ENCODE data around the gene RD3L.
"Not testable (repeated sequence)": the region's sequence is repeated elsewhere in the genome, so short reads cannot be mapped to it uniquely, and the experiment has no call there.

RD3L gene
- total RNA-seq: 0 reads per million in 3 donors

DNA sequence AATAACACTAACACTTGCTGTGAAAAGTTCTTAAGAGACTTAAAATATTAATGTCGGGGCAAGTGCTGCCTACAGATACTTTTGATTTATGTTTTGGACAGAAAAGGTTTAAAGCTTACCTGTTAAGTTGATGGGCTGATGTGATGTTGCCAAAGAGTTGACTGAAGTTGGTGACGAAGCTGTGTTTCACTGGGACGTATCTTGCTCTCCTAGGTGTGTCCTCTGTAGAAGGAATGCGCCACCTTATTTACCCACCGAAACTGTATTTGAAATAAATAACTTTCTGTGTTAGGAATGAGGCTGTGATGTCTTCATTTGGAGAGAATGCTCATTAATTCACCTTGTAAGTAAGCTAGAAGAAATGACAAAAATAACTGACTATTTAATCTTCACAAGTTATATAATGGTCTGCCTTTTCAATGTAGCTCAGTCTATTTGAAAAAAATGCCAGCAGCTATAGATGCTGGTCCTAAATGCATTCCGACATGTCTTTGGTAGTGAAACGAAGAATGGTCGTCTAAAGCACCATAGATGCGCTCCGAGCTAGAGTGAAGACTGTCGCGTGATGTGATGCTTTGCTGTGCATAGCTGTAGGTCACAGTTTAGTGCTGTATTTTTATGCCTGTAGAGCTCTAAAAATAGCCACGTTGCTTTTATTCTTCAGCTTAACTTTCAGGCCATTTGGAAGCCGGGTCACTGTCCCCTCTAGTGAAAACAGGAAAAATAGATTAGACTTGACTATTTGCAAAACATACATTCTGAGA, at the start of gene RD3L:
RD3L (minus strand) TSS at position 557 of the 764 bp plus-strand sequence. CDS start 834 bp downstream, outside the sequence.
- Histone ChIP-seq H3K4me3 (ENCODE audit: insufficient read depth, low read depth, low read length, poor library complexity, severe bottlenecking) (no peak within 1 kb of the TSS), H3K27me3 (replicated peaks; ENCODE audit: control insufficient read depth, insufficient read depth, low read length, poor library complexity, severe bottlenecking) (peaks cover 6% of the 10 kb centered on the region), H3K9me3 (ENCODE audit: control insufficient read depth, low read length) (no peaks in the 10 kb centered on the region), H3K27ac (ENCODE audit: insufficient read depth, low read length, poor library complexity, severe bottlenecking) (no peak within 1 kb of the TSS), H3K4me1 (ENCODE audit: control insufficient read depth, insufficient read depth, low read length, poor library complexity, severe bottlenecking) (no peaks in the 10 kb centered on the region), H3K36me3 (ENCODE audit: control insufficient read depth, insufficient read depth, low read length) (no peaks in the 10 kb centered on the region)
- no peak for DNase-seq

DNA sequence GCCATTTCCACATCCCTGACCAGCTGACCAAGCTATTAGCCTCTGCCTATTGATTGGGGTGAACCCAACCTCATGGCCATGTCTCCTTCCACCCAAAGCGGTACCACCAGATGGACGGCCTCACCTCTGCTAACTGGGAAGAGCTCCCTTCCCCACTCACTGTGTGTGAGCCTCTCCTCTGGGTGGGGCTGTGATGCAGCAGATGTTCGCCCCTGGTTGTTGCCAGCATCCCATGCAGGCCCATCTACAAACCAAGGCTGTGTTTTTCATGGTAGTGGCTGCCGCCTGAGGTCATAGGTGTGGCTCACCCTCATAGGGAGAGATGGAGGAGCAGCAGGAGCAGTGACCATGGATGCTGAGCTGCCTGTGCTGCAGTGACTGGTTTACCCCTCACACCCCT, 47.6 kb upstream of the RD3L start:
- Histone ChIP-seq H3K36me3 (ENCODE audit: control insufficient read depth, insufficient read depth, low read length) (no peaks in the 10 kb centered on the region), H3K4me1 (ENCODE audit: control insufficient read depth, insufficient read depth, low read length, poor library complexity, severe bottlenecking) (no peaks in the 10 kb centered on the region), H3K4me3 (ENCODE audit: insufficient read depth, low read depth, low read length, poor library complexity, severe bottlenecking) (no peak overlapping the region), H3K27ac (ENCODE audit: insufficient read depth, low read length, poor library complexity, severe bottlenecking) (no peak overlapping the region), H3K27me3 (replicated peaks; ENCODE audit: control insufficient read depth, insufficient read depth, low read length, poor library complexity, severe bottlenecking) (no peaks in the 10 kb centered on the region), H3K9me3 (ENCODE audit: control insufficient read depth, low read length) (no peaks in the 10 kb centered on the region)
- no peak for DNase-seq

DNA sequence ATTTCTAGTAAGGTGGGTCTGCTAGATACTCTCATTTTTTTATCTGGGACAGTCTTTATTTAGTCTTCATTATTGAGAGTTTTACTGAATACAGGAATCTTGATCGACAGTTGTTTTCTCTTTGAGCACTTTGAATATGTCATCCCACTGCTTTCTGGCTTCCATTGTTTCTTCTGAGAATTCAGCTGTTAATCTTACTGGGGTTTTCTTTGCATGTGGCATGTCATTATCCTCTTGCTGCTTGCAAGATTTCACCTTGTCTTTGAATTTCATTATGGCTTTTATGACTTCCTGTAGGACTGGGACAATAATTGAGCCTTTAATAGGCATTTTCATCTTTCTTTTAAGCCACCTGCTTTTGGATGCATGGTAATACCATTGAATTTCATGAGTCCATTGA, 46.7 kb upstream of the RD3L start:
- Histone ChIP-seq H3K36me3 (ENCODE audit: control insufficient read depth, insufficient read depth, low read length) (no peaks in the 10 kb centered on the region), H3K9me3 (ENCODE audit: control insufficient read depth, low read length) (no peaks in the 10 kb centered on the region), H3K4me3 (ENCODE audit: insufficient read depth, low read depth, low read length, poor library complexity, severe bottlenecking) (no peak overlapping the region), H3K27me3 (replicated peaks; ENCODE audit: control insufficient read depth, insufficient read depth, low read length, poor library complexity, severe bottlenecking) (no peaks in the 10 kb centered on the region), H3K4me1 (ENCODE audit: control insufficient read depth, insufficient read depth, low read length, poor library complexity, severe bottlenecking) (no peaks in the 10 kb centered on the region), H3K27ac (ENCODE audit: insufficient read depth, low read length, poor library complexity, severe bottlenecking) (no peak overlapping the region)
- no peak for DNase-seq

GRCh38 chr14:103984196-103984595, 41.9 kb upstream of the RD3L start:
- H3K27me3 ChIP-seq (replicated peaks; ENCODE audit: control insufficient read depth, insufficient read depth, low read length, poor library complexity, severe bottlenecking): no peaks in the 10 kb centered on the region
- no peak overlapping the region for H3K4me3 ChIP-seq (ENCODE audit: insufficient read depth, low read depth, low read length, poor library complexity, severe bottlenecking)
- no peaks in the 10 kb centered on the region for H3K9me3 ChIP-seq (ENCODE audit: control insufficient read depth, low read length)
- H3K27ac ChIP-seq (ENCODE audit: insufficient read depth, low read length, poor library complexity, severe bottlenecking): no peak overlapping the region
- no peaks in the 10 kb centered on the region for H3K4me1 ChIP-seq (ENCODE audit: control insufficient read depth, insufficient read depth, low read length, poor library complexity, severe bottlenecking)
- no peaks in the 10 kb centered on the region for H3K36me3 ChIP-seq (ENCODE audit: control insufficient read depth, insufficient read depth, low read length)
- DNase-seq: no peak

DNA sequence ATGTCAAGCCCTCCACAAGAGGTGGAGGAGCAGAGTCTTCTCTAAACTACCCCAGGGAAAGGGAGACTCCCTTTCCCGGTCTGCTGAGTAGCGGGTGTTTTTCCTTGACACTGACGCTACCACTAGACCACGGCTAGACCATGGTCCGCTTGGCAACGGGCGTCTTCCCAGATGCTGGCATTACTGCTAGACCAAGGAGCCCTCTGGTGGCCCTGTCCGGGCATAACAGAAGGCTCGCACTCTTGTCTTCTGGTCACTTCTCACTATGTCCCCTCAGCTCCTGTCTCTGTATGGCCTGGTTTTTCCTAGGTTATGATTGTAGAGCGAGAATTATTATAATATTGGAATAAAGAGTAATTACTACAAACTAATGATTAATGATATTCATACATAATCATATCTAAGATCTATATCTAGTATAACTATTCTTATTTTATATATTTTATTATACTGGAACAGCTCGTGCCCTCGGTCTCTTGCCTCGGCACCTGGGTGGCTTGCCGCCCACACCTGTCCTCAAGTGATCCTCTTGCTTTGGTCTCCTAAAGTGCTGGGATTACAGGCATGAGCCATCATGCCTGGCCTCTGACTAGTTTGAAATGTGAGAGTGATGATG, 38.4 kb upstream of the RD3L start:
- not testable (repeated sequence) for H3K27ac ChIP-seq (ENCODE audit: insufficient read depth, low read length, poor library complexity, severe bottlenecking); H3K27me3 ChIP-seq (replicated peaks; ENCODE audit: control insufficient read depth, insufficient read depth, low read length, poor library complexity, severe bottlenecking); H3K4me3 ChIP-seq (ENCODE audit: insufficient read depth, low read depth, low read length, poor library complexity, severe bottlenecking); DNase-seq; H3K9me3 ChIP-seq (ENCODE audit: control insufficient read depth, low read length); H3K4me1 ChIP-seq (ENCODE audit: control insufficient read depth, insufficient read depth, low read length, poor library complexity, severe bottlenecking); H3K36me3 ChIP-seq (ENCODE audit: control insufficient read depth, insufficient read depth, low read length)

DNA sequence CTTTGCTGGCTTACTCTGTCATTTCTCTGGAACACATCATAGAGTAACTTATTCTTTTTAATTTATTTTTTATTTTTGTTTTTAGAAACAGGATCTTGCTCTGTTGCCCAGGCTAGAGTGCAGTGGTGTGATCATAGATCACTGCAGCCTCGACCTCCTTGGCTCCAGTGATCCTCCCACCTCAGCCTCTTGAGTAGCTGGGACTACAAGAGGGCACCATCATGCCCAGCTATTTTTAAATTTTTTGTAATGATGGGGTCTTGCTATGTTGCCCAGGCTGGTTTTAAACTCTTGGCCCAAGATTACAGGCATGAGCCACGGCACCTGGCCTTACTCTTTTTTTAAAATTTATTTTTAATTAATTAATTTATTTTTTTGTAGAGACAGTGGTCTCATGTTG, 32.2 kb upstream of the RD3L start:
- Histone ChIP-seq H3K36me3 (ENCODE audit: control insufficient read depth, insufficient read depth, low read length) (no peaks in the 10 kb centered on the region), H3K27me3 (replicated peaks; ENCODE audit: control insufficient read depth, insufficient read depth, low read length, poor library complexity, severe bottlenecking) (no peaks in the 10 kb centered on the region), H3K4me1 (ENCODE audit: control insufficient read depth, insufficient read depth, low read length, poor library complexity, severe bottlenecking) (no peaks in the 10 kb centered on the region), H3K27ac (ENCODE audit: insufficient read depth, low read length, poor library complexity, severe bottlenecking) (no peak overlapping the region), H3K4me3 (ENCODE audit: insufficient read depth, low read depth, low read length, poor library complexity, severe bottlenecking) (no peak overlapping the region), H3K9me3 (ENCODE audit: control insufficient read depth, low read length) (no peaks in the 10 kb centered on the region)
- DNase-seq: no peak

- DNase-seq: no peak
- Histone ChIP-seq H3K36me3 (ENCODE audit: control insufficient read depth, insufficient read depth, low read length) (no peaks in the 10 kb centered on the region), H3K4me1 (ENCODE audit: control insufficient read depth, insufficient read depth, low read length, poor library complexity, severe bottlenecking) (no peaks in the 10 kb centered on the region), H3K4me3 (ENCODE audit: insufficient read depth, low read depth, low read length, poor library complexity, severe bottlenecking) (no peak overlapping the region), H3K27me3 (replicated peaks; ENCODE audit: control insufficient read depth, insufficient read depth, low read length, poor library complexity, severe bottlenecking) (no peaks in the 10 kb centered on the region), H3K9me3 (ENCODE audit: control insufficient read depth, low read length) (no peaks in the 10 kb centered on the region), H3K27ac (ENCODE audit: insufficient read depth, low read length, poor library complexity, severe bottlenecking) (no peak overlapping the region)
Measured at GRCh38 chr14:103973354-103973753, 31.0 kb upstream of the RD3L start.

DNA sequence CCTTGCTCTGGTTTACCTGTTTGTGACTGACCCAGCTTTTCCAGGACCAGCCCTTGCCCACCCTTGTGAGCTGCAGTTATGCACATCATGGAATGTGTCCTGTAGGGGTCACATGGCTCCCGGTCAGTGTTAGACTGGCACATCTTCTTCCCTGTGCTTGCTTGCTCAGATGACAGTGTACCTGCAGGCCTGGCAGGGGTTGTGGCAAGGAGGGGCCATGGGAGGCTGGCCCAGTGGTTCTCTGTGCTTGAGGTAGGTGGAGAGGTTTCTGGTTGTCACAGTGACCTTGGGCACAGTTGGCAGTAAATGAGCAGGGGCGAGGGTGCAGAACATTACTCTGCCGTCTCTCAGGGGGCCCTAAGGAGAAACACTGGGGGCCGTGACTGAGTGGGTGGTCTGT, 27.6 kb upstream of the RD3L start:
- Histone ChIP-seq H3K4me3 (ENCODE audit: insufficient read depth, low read depth, low read length, poor library complexity, severe bottlenecking) (no peak overlapping the region), H3K27me3 (replicated peaks; ENCODE audit: control insufficient read depth, insufficient read depth, low read length, poor library complexity, severe bottlenecking) (no peaks in the 10 kb centered on the region), H3K27ac (ENCODE audit: insufficient read depth, low read length, poor library complexity, severe bottlenecking) (no peak overlapping the region), H3K4me1 (ENCODE audit: control insufficient read depth, insufficient read depth, low read length, poor library complexity, severe bottlenecking) (no peaks in the 10 kb centered on the region), H3K9me3 (ENCODE audit: control insufficient read depth, low read length) (no peaks in the 10 kb centered on the region), H3K36me3 (ENCODE audit: control insufficient read depth, insufficient read depth, low read length) (no peaks in the 10 kb centered on the region)
- no peak for DNase-seq

GRCh38 chr14:103966631-103967030, 24.3 kb upstream of the RD3L start:
- no peaks in the 10 kb centered on the region for H3K4me1 ChIP-seq (ENCODE audit: control insufficient read depth, insufficient read depth, low read length, poor library complexity, severe bottlenecking)
- H3K27me3 ChIP-seq (replicated peaks; ENCODE audit: control insufficient read depth, insufficient read depth, low read length, poor library complexity, severe bottlenecking): no peaks in the 10 kb centered on the region
- no peak overlapping the region for H3K27ac ChIP-seq (ENCODE audit: insufficient read depth, low read length, poor library complexity, severe bottlenecking)
- H3K9me3 ChIP-seq (ENCODE audit: control insufficient read depth, low read length): no peaks in the 10 kb centered on the region
- no peak overlapping the region for H3K4me3 ChIP-seq (ENCODE audit: insufficient read depth, low read depth, low read length, poor library complexity, severe bottlenecking)
- no peaks in the 10 kb centered on the region for H3K36me3 ChIP-seq (ENCODE audit: control insufficient read depth, insufficient read depth, low read length)
- DNase-seq: no peak

- Histone ChIP-seq H3K36me3 (ENCODE audit: control insufficient read depth, insufficient read depth, low read length) (no peaks in the 10 kb centered on the region), H3K4me3 (ENCODE audit: insufficient read depth, low read depth, low read length, poor library complexity, severe bottlenecking) (no peak overlapping the region), H3K27ac (ENCODE audit: insufficient read depth, low read length, poor library complexity, severe bottlenecking) (no peak overlapping the region), H3K9me3 (ENCODE audit: control insufficient read depth, low read length) (no peaks in the 10 kb centered on the region), H3K4me1 (ENCODE audit: control insufficient read depth, insufficient read depth, low read length, poor library complexity, severe bottlenecking) (no peaks in the 10 kb centered on the region), H3K27me3 (replicated peaks; ENCODE audit: control insufficient read depth, insufficient read depth, low read length, poor library complexity, severe bottlenecking) (no peaks in the 10 kb centered on the region)
- DNase-seq: no peak
Measured at GRCh38 chr14:103961928-103962578, 19.7 kb upstream of the RD3L start.

Data from effector memory CD4-positive, alpha-beta T cell (primary cell).